ENCODE data around the gene UST.
"Not testable (repeated sequence)": the region's sequence is repeated elsewhere in the genome, so short reads cannot be mapped to it uniquely, and the experiment has no call there.

Gene UST

GRCh38 chr6:148837941-148838340 is 91.1 kb downstream of the UST start:
- no peak for DNase-seq (ENCODE audit: low spot score)

GRCh38 chr6:148839044-148839443 is 92.2 kb downstream of the UST start:
- no peak for DNase-seq (ENCODE audit: low spot score)

GRCh38 chr6:148840256-148840655 is 93.4 kb downstream of the UST start:
- DNase-seq (ENCODE audit: low spot score): no peak

GRCh38 chr6:148842296-148843019 is 95.6 kb downstream of the UST start:
- DNase-seq (ENCODE audit: low spot score): no peak

GRCh38 chr6:148845464-148845863 is 98.6 kb downstream of the UST start:
- no peak for DNase-seq (ENCODE audit: low spot score)

- no peak for DNase-seq (ENCODE audit: low spot score)
Observed at GRCh38 chr6:148846778-148847761, 100.2 kb downstream of the UST start.

- no peak for DNase-seq (ENCODE audit: low spot score)
Observed at GRCh38 chr6:148848915-148849314, 102.1 kb downstream of the UST start.

GRCh38 chr6:148849449-148849848 is 102.6 kb downstream of the UST start:
- not testable (repeated sequence) for DNase-seq (ENCODE audit: low spot score)

GRCh38 chr6:148850964-148851363 is 104.1 kb downstream of the UST start:
- no peak for DNase-seq (ENCODE audit: low spot score)

GRCh38 chr6:148851683-148852556 is 105.1 kb downstream of the UST start:
- DNase-seq (ENCODE audit: low spot score): no peak

GRCh38 chr6:148852688-148853087 is 105.9 kb downstream of the UST start:
- DNase-seq (ENCODE audit: low spot score): no peak

GRCh38 chr6:148853113-148853512 is 106.3 kb downstream of the UST start:
- DNase-seq (ENCODE audit: low spot score): not testable (repeated sequence)

GRCh38 chr6:148854096-148854495 is 107.3 kb downstream of the UST start:
- DNase-seq (ENCODE audit: low spot score): no peak

GRCh38 chr6:148854992-148855391 is 108.2 kb downstream of the UST start:
- DNase-seq (ENCODE audit: low spot score): no peak

GRCh38 chr6:148855744-148856143 is 108.9 kb downstream of the UST start:
- DNase-seq (ENCODE audit: low spot score): no peak

- no peak for DNase-seq (ENCODE audit: low spot score)
Observed at GRCh38 chr6:148857798-148858390, 111.1 kb downstream of the UST start.

GRCh38 chr6:148864132-148864531 is 117.3 kb downstream of the UST start:
- DNase-seq (ENCODE audit: low spot score): not testable (repeated sequence)

- DNase-seq (ENCODE audit: low spot score): no peak
Observed at GRCh38 chr6:148864941-148865340, 118.1 kb downstream of the UST start.

- DNase-seq (ENCODE audit: low spot score): peak; percentile 13
Observed at GRCh38 chr6:148866657-148867268, 119.9 kb downstream of the UST start.

- DNase-seq (ENCODE audit: low spot score): no peak
Observed at GRCh38 chr6:148867862-148868261, 121.0 kb downstream of the UST start.

- DNase-seq (ENCODE audit: low spot score): no peak
Observed at GRCh38 chr6:148868314-148868713, 121.5 kb downstream of the UST start.
